DLD1 (cell line): Measurements from ENCODE around the gene SARS1.
"Not testable (repeated sequence)": the region's sequence is repeated elsewhere in the genome, so short reads cannot be mapped to it uniquely, and the experiment has no call there.

Experiments used
- in situ Hi-C: cut with HindIII; loops from 2 replicates; pipeline ENCODE4 v1.10.0; 2017; ENCODE audit warnings: low sequenced_read_pairs

The SARS1 gene

DNA sequence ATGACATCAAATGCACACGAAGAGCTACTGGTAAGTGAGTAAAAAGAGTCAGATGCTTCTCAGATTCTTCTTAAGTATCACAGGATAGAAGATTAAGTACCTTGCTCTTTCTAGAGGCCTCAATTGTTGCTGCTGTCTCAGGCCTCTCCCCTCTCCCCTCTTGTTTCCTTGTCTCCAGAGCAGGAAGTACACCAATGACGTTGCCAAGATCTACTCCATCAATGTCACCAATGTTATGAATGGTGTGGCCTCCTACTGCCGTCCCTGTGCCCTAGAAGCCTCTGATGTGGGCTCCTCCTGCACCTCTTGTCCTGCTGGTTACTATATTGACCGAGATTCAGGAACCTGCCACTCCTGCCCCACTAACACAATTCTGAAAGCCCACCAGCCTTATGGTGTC is 21.3 kb upstream of the SARS1 start:
- in situ Hi-C loops: no loop called here

DNA sequence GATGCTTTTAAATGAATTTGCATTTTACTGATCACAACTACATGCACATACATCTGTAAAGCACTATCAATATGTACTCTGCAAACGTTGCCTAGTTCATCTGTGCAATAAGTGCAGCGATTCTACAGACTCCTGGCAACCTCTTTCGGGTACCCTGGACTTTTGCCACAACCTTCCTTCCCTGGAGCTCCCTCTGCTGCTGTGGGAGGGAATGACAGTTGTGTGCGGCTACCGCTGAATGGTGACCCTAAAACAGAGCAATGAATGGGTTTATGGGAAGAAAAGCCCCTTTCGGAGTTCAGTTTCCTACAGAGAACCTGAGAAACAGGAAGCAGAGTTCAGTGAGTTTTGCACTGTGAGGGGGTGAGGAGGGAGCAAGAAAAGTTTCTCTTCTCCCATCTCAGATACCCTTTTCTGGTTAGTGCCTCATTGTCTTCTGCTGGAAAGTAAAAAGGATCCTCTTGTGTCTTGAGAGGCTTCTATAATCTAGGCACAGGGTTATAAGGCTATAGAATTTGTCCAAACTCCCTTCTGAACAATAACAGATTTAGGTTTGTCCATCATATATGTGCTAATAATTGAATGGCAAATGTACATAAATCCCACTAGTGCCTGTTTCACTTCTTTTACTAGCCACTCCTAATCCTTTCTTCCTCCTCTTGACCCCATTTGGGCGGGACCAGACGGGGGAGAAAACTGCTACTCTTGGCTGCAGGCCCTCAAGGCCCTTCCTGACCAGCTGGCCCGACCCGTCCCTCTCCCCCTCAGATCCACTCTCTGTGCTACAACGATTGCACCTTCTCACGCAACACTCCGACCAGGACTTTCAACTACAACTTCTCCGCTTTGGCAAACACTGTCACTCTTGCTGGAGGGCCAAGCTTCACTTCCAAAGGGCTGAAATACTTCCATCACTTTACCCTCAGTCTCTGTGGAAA is 19.8 kb upstream of the SARS1 start:
- in situ Hi-C loops: no loop called here

DNA sequence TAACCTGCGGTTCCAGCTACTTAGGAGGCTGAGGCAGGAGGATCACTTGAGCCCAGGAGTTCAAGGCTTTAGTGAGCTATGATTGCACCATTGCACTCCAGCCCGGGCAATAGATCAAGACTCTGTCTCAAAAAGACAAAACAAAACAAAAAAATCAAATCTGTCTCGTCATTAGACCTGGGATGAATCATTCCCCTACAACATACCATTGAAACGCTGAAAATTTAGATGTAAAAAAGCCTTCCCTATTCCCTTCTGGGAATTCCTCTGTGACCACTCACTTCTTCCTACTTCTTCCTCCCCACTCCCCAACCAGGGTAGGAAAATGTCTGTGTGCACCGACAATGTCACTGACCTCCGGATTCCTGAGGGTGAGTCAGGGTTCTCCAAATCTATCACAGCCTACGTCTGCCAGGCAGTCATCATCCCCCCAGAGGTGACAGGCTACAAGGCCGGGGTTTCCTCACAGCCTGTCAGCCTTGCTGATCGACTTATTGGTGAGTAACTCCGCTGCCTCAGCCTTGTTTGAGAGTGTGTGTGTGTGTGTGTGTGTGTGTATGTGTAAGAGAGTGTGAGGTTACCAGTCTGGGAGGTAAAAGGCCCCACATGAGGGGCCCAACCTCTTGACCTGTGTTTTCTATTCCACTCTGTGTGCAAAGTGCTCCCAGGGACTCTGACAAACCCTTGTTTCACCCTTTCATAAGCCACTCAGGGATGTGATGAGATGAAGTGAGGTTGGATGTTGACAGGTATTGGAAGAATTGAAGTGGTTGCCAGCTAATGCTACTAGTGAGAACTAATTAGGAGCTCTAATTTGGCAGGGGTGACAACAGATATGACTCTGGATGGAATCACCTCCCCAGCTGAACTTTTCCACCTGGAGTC is 16.3 kb upstream of the SARS1 start:
- in situ Hi-C loops: no loop called here

GRCh38 chr1:109198043-109198695 is 15.5 kb upstream of the SARS1 start:
- in situ Hi-C loops: no loop called here

DNA sequence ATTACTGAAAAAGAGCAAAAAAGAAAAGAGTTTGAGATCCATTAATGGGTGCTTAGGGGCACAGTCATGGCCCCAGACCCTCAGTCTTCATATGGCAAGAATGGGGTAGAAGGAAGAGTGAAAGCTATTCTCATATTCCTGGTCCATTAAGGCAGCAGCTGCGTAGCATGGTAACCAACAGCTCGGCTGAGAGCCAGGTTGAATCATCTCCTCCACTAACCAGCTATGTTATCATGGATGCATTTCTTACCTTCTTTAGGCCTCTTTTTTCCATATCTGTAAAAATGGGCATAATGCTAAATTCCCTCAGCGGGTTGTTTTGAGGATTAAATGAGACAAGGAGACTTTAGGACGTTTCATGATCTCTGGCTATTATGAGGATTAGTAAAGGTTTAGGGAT is 15.0 kb upstream of the SARS1 start:
- in situ Hi-C loops: no loop called here

DNA sequence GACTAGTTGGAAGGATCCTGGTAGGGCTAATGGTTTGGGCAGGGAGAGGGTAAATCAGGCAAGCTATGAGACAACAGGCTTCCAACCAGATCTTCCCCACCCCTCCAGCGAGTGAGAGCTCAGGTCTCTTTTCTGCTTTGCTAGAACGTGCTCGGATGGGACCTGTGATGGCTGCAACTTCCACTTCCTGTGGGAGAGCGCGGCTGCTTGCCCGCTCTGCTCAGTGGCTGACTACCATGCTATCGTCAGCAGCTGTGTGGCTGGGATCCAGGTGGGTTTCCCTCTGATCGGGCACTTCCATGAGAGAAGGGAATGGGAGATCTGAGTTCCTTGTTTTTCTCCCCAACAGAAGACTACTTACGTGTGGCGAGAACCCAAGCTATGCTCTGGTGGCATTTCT is 14.0 kb upstream of the SARS1 start:
- in situ Hi-C loops: loop anchor here (5.0 kb wide), 1 partner anchor 38 kb away; no protein-coding TSS in a partner anchor

DNA sequence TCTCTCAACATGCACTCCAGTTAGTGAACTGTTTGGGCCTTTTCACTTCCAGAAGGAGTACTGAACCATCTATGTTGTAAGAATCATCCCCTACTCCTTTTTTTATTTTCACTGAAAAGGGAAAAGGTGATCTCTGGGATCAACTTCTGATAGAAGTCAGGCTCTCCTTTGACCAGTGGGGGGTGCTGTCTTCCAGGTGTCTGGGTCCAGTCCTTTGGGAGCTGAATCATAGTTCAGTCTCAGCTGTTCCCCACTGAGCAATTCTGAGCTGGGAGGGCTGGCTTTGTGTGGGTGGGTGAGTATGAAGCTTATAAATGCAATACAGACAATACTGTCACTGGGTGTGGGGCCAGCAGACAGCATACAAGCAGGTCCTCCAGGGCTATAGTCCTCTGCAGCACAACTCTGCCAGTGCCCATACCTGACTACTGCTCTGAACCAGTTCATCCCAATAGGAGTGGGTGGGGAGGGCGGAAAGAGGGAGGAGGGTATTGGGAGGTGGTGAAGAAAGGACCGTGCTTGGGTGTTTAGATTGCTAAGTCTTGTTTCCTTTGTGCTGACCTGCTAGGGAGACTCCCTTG is 12.5 kb upstream of the SARS1 start:
- in situ Hi-C loops: loop anchor here (5.0 kb wide), 1 partner anchor 36 kb away; no protein-coding TSS in a partner anchor

GRCh38 chr1:109204484-109204883 is 9.2 kb upstream of the SARS1 start:
- in situ Hi-C loops: loop anchor here (5.0 kb wide), 1 partner anchor 33 kb away; no protein-coding TSS in a partner anchor

GRCh38 chr1:109206339-109206738 is 7.4 kb upstream of the SARS1 start:
- in situ Hi-C loops: no loop called here

DNA sequence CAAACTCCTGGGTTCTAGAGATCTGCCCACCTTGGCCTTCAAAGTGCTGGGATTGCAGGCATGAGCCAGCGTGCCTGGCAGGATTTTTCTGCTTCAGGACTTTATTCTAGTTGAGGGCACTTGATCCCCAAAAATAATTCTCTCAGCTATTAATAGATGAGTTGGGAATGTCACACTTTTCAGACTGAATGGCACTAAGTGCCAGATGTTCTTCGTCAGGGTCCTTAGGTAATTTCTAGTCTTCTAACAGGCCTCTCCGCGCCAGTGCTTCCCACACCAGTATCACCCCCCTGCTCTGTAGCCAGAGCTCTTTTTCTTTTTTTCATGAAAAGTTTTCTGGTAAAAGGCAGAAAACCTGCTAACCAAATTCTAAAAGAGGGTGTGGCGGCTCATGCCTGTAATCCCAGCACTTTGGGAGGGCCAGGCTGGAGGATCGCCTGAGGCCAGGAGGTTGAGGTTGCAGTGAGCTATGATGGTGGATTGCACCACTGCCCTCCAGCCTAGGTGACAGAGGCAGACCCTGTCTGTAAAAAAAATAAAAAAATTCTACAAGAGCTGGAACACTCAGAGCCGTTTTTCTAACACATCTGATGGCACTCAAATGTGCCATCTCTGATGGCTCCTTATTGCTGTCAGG is 6.1 kb upstream of the SARS1 start:
- in situ Hi-C loops: no loop called here

DNA sequence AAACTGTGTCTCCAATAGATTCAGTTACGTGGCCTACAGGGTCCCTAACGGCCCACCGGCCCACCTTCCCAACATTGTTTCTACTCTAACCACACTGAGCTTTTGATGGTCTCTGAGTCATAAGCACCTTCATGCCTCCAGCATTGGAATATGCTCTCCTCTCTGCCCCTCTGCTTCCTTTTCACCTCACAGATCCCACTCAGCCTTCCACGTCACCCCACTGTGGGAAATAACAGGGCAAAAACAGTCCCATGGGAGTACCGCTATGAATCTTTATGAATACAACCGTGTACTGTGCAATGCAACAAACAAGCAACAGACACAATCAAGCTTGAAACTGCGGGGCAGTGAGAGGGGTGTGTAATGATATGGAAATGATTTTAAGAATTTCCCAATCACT is 5.3 kb upstream of the SARS1 start:
- in situ Hi-C loops: no loop called here

DNA sequence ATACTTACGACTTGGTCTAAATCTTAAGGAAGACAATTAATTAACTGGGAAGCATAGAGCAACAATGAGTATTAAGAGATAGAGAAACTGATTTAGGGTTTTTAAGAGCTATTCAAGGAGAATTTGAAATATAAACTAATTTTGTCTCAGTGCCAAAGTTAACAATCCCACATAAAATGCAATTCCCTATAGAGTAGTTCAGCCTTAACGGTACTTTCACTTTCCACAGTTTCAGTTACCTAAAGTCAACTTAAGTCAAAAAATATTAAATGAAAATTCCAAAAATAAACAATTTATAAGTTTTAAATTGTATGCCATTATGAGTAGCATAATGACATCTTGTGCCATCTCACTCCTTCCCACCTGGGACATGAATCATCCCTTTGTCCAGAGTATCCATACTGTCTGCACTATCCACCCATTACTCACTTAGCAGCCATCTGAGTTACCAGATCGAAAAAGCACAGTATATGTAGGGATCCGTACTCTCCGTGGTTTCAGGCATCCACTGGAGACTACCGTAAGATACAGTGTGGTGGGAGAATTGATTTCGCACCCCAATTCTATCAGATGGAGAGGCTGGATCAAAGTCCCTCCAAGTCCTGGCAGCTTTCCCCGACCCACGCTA is 4.8 kb upstream of the SARS1 start:
- in situ Hi-C loops: no loop called here

DNA sequence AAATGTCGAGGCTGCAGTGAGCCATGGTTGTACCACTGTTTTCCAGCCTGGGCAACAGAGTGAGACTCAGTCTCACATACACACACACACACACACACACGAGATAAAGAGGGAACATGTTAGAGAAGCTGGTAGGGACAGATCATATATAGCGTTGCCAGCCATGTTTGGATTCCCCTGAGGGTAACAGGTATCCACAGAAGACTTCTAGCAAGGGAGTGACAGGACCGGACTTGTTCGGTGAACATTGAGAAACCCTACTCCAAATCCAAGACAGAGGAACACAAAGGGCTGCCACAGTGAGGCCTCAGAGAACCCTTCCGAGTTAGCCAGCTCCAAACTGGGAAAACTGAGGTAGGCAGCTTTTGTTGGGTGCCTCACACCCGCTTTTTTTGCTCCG is 3.7 kb upstream of the SARS1 start:
- in situ Hi-C loops: no loop called here

DNA sequence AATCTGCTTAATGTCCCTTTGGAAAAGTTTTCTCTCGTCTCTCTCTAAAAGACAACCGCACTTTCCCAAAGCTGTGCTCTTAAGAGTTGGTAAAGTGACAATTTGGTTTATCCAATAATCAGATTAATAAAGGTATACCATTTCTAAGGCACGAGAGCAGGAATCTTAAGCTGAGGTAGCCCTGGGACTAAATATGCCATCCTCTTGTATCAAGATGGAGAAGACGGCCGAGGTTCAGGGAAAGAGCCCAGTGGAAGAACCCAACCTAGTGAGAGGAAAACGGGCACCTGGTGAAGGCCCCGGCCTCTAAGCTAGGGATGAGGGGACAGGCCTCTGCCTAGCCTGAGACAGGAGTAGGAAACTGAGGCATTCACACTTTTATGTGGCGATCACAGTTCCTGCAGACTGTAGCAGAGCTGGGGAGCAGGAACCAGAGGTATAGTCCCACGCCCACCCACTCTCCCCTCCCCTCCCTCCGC is 334 bp upstream of the SARS1 start:
- in situ Hi-C loops: no loop called here

- in situ Hi-C loops: no loop called here
Observed at GRCh38 chr1:109214695-109215623, 1.2 kb downstream of the SARS1 start.

- in situ Hi-C loops: no loop called here
Observed at GRCh38 chr1:109216662-109217061, 2.9 kb downstream of the SARS1 start.

- in situ Hi-C loops: no loop called here
Observed at GRCh38 chr1:109218516-109218915, 4.8 kb downstream of the SARS1 start.

DNA sequence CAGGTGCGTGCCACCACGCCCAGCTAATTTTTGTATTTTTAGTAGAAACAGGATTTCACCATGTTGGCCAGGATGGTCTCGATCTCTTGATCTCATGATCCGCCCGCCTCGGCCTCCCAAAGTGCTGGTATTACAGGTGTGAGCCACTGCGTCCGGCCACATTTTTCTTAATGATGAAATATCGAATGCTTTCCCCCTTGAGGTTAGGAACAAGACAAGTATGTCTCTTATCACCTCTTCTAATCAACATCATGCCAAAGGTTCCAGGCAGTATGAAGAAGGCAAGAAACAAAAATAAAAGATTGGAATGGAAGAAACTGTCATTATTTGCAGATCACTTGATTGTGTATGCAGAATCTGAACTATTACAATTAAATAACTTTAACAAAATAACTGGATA is 7.5 kb downstream of the SARS1 start:
- in situ Hi-C loops: not testable (repeated sequence)

GRCh38 chr1:109225308-109225707 is 11.6 kb downstream of the SARS1 start:
- in situ Hi-C loops: no loop called here
